ENCODE data around the gene VIPAS39. TPM values are rescaled to one million over a fixed set of nuclear protein-coding genes. Genes with fewer than 3 reads are reported as not detected.

The VIPAS39 gene
- total and polyA plus RNA-seq, 12 donors: 8.0 to 18.7 (median 13.7) TPM

- Histone ChIP-seq H3K4me3 (no peak overlapping the region), H3K27me3 (peaks cover 12 to 40% (median 29%) of the 10 kb centered on the region in 7 donors), H3K4me1 (peaks cover 4 to 16% (median 11%) of the 10 kb centered on the region in 9 donors), H3K9me3 (peaks cover 0 to 14% (median 5%) of the 10 kb centered on the region in 11 donors), H3K36me3 (peaks cover 0 to 13% (median 0%) of the 10 kb centered on the region in 9 donors), H3K27ac (no peak overlapping the region)
- ATAC-seq: no peak
- intact Hi-C loops (cut with DNase I): no loop called here
- WGBS, 2 donors: 79 to 83% methylated on average over 11 of the region's 11 CpGs
- no peak for DNase-seq
- TF ChIP-seq CTCF (IDR thresholded peaks at IDR 0.05): no peak
These were observed 44.8 kb upstream of the VIPAS39 start for GRCh38 chr14:77502109-77502782.

DNA sequence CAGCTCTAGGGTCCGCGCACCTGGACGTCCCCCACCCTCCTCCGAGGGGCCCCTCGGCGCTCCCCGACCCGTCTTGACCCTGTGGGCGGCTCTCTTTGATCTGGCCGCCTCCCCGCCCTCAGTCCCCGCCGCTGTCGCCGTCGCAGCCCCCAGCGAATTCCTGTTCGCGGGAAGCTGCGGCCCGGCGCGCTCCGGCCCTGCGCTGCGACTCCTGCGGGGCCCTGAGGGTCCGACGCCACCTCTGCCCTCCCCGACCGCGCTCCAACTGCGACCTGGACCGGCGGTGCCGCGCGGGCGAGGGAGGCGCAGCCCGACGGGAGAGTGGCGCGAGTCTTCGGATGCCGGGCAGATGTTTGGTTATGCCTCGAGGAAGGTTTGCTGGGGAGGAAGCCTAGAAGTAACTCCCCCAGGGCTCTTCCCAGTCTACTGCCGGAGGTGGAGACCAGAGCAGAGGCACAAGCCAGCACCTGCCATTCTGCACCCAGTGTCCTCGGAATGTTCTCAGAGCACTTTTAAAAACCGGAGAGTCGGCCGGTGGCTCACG lies 41.7 kb upstream of the VIPAS39 start:
- WGBS, 2 donors: 4% methylated on average over 42 to 53 of the region's 53 CpGs
- Histone ChIP-seq H3K27ac (no peak overlapping the region), H3K4me1 (peaks cover 4 to 22% (median 13%) of the 10 kb centered on the region in 9 donors), H3K27me3 (peaks cover 12 to 46% (median 30%) of the 10 kb centered on the region in 7 donors), H3K4me3 (peak overlapping the region; percentile 25 to 60 (median 52)), H3K9me3 (peaks cover 0 to 11% (median 5%) of the 10 kb centered on the region in 11 donors), H3K36me3 (no peaks in the 10 kb centered on the region)
- no peak for DNase-seq
- no peak for TF ChIP-seq CTCF (IDR thresholded peaks at IDR 0.05)
- peak in 1 of 8 donors; percentile 21 for ATAC-seq
- intact Hi-C loops (cut with DNase I): no loop called here

DNA sequence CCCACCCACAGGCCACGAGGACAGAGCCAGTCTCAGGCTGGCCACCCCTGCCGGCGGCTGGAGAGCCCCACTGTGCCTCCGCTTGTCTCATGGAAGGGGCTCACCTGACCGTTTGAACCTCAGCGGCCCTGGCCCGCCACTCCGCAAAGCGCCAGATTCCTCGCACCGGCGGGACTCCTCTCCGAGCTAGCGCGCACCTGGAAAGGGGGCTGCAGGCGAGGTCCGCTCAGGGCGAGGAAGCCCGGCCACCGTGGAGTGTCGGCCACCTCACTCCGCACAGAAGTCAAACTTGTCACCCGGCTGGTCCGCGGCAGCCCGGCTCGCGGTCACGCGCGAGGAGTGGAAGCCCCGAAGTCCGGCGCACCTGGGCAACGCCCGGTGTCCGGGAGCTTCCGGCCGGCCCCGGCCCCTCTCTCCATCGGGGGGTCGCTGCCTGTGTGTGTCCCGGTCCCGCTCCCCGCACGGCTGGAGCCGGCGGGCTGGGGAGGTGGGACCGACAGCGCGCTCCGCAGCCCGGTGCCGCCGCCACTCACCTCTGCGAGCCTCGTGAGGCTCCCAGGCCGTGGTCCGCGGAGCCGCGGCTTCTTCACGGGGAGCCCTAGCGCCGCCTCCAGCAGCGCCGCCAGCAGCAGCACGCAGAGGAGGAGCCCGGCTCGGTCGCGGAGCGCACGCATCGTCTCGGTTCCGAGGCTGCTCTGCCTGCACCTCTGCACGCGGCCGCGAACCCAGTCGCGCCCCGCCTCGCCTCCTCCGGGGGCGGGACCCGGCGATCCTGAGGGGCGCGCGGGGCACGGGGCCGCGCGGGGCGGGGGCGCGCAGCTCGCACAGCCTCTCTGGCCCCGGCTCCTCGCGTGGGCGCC lies 40.9 kb upstream of the VIPAS39 start, which contains the start of gene ISM2:
Gene ISM2 (minus strand): TSS at position 697 of the 860 bp plus-strand sequence. CDS start 23 bp downstream, at position 674.
- intact Hi-C loops (cut with DNase I): no loop called here
- Histone ChIP-seq H3K27ac (no peak within 1 kb of the TSS), H3K4me1 (peaks cover 4 to 22% (median 13%) of the 10 kb centered on the region in 9 donors), H3K27me3 (peaks cover 12 to 46% (median 30%) of the 10 kb centered on the region in 7 donors), H3K36me3 (no peaks in the 10 kb centered on the region), H3K9me3 (peaks cover 0 to 4% (median 0%) of the 10 kb centered on the region in 11 donors), H3K4me3 (peak within 1 kb of the TSS; percentile 25 to 60 (median 52))
- ATAC-seq: peak in 7 of 8 donors; percentile 39 to 77 (median 53)
- no peak for TF ChIP-seq CTCF (IDR thresholded peaks at IDR 0.05)
- peak in 1 of 2 donors; percentile 31 for DNase-seq
- WGBS, 2 donors: 2% methylated on average over 80 to 104 of the region's 104 CpGs

GRCh38 chr14:77495334-77495733 lies 37.9 kb upstream of the VIPAS39 start:
- peaks cover 12 to 36% (median 26%) of the 10 kb centered on the region in 7 donors for H3K27me3 ChIP-seq
- intact Hi-C loops (cut with DNase I): no loop called here
- H3K9me3 ChIP-seq: no peaks in the 10 kb centered on the region
- ATAC-seq: peak in 1 of 8 donors; percentile 37
- no peak for DNase-seq
- no peak for TF ChIP-seq CTCF (IDR thresholded peaks at IDR 0.05)
- peaks cover 4 to 22% (median 13%) of the 10 kb centered on the region in 9 donors for H3K4me1 ChIP-seq
- 47 to 59% methylated on average over 7 of the region's 7 CpGs for WGBS, 2 donors
- no peak overlapping the region for H3K27ac ChIP-seq
- H3K36me3 ChIP-seq: no peaks in the 10 kb centered on the region
- no peak overlapping the region for H3K4me3 ChIP-seq

Measured in heart right ventricle (tissue), 16 donors.